Cardiac muscle cell (in vitro differentiated cells and primary cell): Measurements from ENCODE around the gene TAF11L10. TPM values are rescaled to one million over a fixed set of nuclear protein-coding genes. Genes with fewer than 3 reads are reported as not detected.
"Not testable (repeated sequence)": the region's sequence is repeated elsewhere in the genome, so short reads cannot be mapped to it uniquely, and the experiment has no call there.

Experiments used
- DNase-seq, 2 donors: peaks; one replicate each; pipeline versions ENCODE4 v3.0.0 to v3.0.0-alpha.2; 2010 to 2017; ENCODE audit warnings: low read depth in 1 of 2, low spot score in 1 of 2
- H3K27ac ChIP-seq: fragments of 200-600 bp; sonication (generic); 2 replicates; pipeline ENCODE4 v1.5.1; 2016
- H3K27me3 ChIP-seq: fragments of 200-600 bp; sonication (generic); 2 replicates; pipeline ENCODE4 v1.6.0; 2016; ENCODE audit warnings: control low read depth
- H3K36me3 ChIP-seq: fragments of 200-600 bp; sonication (generic); 2 replicates; pipeline ENCODE4 v1.5.1; 2016; ENCODE audit warnings: control low read depth
- H3K4me1 ChIP-seq: fragments of 200-600 bp; sonication (generic); 2 replicates; pipeline ENCODE4 v1.8.1; 2017; ENCODE audit warnings: low read depth, mild to moderate bottlenecking, mixed run types
- H3K4me3 ChIP-seq: fragments of 200-600 bp; sonication (generic); 2 replicates; pipeline ENCODE4 v1.5.1; 2016; ENCODE audit warnings: mild to moderate bottlenecking
- H3K9me3 ChIP-seq: fragments of 200-600 bp; sonication (generic); 2 replicates; pipeline ENCODE4 v1.5.1; 2017; ENCODE audit warnings: low read depth, mild to moderate bottlenecking, control low read depth
- polyA plus RNA-seq: library from polyadenylated mRNA; unstranded; fragments of >200 nt; fragmentation: Nextera tagmentation; extraction: Ambion mirVana; gene quantifications from 2 replicates; pipeline ENCODE4 v1.2.1, GENCODE V29; 2016
- total RNA-seq: library from RNA; depleted of rRNA; stranded (reverse); fragments of >200 nt; gene quantifications from 2 replicates; pipeline ENCODE4 v1.2.3, GENCODE V29; 2016
- TF ChIP-seq, protein P1 (sequence below): IDR thresholded peaks from 2 replicates; pipeline ENCODE4 v1.5.1; 2012; ENCODE audit warnings: low read depth, mild to moderate bottlenecking, low read length

TAF11L10 gene
- total RNA-seq: not detected in 2 replicates
- not detected in 2 replicates for polyA plus RNA-seq

DNA sequence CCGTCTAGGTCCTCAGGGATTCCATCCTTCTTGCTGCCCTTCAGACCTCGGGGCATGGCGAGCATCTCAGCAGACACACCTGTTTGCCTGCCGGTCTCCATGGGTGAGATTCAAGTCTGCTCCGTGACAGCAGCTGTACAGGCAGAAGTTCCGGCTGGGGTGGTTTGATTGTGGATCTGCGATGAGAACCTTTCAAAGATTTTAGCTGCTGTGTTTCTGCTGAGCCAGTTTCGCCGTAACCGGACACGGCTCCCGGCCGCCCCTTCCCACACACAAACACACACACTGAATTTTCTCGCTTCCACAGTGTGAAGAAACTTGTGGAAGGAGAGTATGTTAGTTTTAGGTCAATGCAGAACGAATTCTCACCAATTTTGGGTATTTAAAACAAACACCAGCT lies at the start of gene TAF11L10:
Gene TAF11L10, minus strand, starts transcription at position 101 of the 400 bp plus-strand sequence.
- not testable (repeated sequence) for H3K27me3 ChIP-seq, H3K27ac ChIP-seq, H3K9me3 ChIP-seq, H3K4me3 ChIP-seq, H3K4me1 ChIP-seq, DNase-seq, H3K36me3 ChIP-seq

DNA sequence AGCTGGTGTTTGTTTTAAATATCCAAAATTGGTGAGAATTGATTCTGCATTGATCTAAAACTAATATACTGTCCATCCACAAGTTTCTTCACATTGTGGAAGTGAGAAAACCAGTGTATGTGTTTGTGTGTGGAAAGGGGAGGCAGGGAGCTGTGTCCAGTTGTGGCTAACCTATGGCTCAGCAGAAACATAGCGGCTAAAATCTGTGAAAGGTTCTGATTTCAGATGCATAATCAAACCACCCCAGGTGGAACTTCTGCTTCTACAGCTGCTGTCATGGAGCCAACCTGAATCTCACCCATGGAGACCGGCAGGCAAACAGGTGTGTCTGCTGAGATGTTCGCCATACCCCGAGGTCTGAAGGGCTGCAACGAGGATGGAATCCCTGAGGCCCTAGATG lies 36.5 kb upstream of the TAF11L10 start, which contains the start of gene TAF11L14:
Gene TAF11L14, plus strand, starts transcription at position 301 of the 400 bp plus-strand sequence.
- no peak within 1 kb of the TSS for H3K27ac ChIP-seq
- no peaks in the 10 kb centered on the region for H3K9me3 ChIP-seq
- no peaks in the 10 kb centered on the region for H3K36me3 ChIP-seq
- DNase-seq: no peak
- H3K4me1 ChIP-seq: no peaks in the 10 kb centered on the region
- TF ChIP-seq, protein P1, sequence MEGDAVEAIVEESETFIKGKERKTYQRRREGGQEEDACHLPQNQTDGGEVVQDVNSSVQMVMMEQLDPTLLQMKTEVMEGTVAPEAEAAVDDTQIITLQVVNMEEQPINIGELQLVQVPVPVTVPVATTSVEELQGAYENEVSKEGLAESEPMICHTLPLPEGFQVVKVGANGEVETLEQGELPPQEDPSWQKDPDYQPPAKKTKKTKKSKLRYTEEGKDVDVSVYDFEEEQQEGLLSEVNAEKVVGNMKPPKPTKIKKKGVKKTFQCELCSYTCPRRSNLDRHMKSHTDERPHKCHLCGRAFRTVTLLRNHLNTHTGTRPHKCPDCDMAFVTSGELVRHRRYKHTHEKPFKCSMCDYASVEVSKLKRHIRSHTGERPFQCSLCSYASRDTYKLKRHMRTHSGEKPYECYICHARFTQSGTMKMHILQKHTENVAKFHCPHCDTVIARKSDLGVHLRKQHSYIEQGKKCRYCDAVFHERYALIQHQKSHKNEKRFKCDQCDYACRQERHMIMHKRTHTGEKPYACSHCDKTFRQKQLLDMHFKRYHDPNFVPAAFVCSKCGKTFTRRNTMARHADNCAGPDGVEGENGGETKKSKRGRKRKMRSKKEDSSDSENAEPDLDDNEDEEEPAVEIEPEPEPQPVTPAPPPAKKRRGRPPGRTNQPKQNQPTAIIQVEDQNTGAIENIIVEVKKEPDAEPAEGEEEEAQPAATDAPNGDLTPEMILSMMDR: no peak
- H3K4me3 ChIP-seq: no peak within 1 kb of the TSS
- H3K27me3 ChIP-seq: no peaks in the 10 kb centered on the region

DNA sequence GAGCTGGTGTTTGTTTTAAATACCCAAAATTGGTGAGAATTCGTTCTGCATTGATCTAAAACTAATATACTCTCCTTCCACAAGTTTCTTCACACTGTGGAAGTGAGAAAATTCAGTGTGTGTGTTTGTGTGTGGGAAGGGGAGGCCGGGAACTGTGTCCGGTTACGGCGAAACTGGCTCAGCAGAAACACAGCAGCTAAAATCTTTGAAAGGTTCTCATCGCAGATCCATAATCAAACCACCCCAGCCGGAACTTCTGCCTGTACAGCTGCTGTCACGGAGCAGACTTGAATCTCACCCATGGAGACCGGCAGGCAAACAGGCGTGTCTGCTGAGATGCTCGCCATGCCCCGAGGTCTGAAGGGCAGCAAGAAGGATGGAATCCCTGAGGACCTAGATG lies 34.2 kb upstream of the TAF11L10 start, which contains the start of gene TAF11L13:
Gene TAF11L13, plus strand, starts transcription at position 301 of the 400 bp plus-strand sequence.
- H3K9me3 ChIP-seq, H3K36me3 ChIP-seq, H3K4me3 ChIP-seq, H3K27ac ChIP-seq, H3K4me1 ChIP-seq, H3K27me3 ChIP-seq, DNase-seq: not testable (repeated sequence)

DNA sequence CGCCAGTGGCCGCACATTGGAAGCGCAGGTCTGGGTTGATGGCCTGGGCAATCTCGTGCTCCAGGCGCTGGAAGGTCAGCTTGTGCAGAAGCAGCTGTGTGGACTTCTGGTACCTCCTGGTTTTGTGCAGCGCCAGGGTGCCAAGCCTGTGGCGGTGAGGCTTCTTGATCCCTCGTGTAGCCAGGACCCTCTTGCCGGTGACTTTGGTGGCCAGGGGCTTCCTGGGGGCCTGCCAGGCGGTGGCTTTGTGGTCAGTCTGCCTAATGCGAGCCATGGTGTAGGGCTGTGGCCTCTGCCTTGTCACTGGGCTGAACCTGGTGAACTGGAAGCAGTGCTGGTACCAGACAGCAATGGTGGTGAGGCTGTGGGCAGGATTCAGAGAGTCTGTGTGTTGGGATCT lies 28.1 kb upstream of the TAF11L10 start:
- Histone ChIP-seq H3K9me3 (no peaks in the 10 kb centered on the region), H3K27me3 (no peaks in the 10 kb centered on the region), H3K4me1 (no peaks in the 10 kb centered on the region), H3K36me3 (no peaks in the 10 kb centered on the region), H3K27ac (no peak overlapping the region), H3K4me3 (no peak overlapping the region)
- TF ChIP-seq, protein P1: no peak
- no peak for DNase-seq

DNA sequence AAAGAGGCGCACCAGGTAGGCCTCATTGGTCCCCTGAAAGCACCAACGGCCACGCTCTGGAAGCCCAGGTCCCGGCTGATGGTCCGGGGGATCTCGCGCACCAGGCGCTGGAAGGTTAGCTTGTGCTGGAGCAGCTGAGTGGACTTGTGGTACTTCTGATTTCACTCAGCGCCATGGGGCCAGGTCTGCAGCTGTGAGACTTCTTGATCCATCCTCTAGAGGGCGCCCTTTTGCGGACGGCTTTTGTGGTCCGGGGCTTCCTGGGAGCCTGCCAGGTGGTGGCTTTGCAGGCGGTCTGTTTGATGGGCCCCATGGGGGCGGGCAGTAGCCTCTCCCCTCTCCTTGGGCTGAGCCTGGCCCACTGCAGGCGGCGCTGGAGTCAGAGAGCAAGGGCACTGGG lies 23.0 kb upstream of the TAF11L10 start:
- H3K9me3 ChIP-seq: no peaks in the 10 kb centered on the region

DNA sequence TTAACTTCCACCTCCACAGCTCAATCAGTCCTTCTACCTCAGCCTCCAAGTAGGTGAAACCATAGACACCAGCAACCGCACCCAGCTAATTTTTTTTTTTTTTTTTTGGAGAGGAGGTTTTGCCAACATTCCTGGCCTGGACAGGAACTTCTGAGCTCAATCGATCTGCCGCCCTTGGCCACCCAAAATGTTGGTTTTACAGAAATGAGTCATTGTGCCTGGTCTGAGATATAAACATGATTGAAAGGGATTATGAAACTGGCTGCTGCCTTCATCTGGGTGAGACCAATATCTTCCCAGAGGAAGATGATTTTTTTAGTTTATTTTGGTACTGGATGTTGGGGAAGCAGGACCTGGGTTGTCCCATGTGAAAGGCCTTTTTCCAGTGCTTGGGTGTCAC lies 21.7 kb upstream of the TAF11L10 start:
- DNase-seq: no peak

More for the DNA sequence above, 23.0 kb upstream of the TAF11L10 start:
- Histone ChIP-seq H3K27me3 (no peaks in the 10 kb centered on the region), H3K4me1 (no peaks in the 10 kb centered on the region), H3K27ac (no peak overlapping the region), H3K36me3 (no peaks in the 10 kb centered on the region), H3K4me3 (no peak overlapping the region)
- TF ChIP-seq, protein P1: no peak
- DNase-seq: no peak

More for the DNA sequence above, 21.7 kb upstream of the TAF11L10 start:
- TF ChIP-seq, protein P1: no peak
- no peaks in the 10 kb centered on the region for H3K27me3 ChIP-seq
- H3K36me3 ChIP-seq: no peaks in the 10 kb centered on the region
- H3K4me3 ChIP-seq: no peak overlapping the region
- no peaks in the 10 kb centered on the region for H3K9me3 ChIP-seq
- H3K4me1 ChIP-seq: no peaks in the 10 kb centered on the region
- H3K27ac ChIP-seq: no peak overlapping the region
